Measurements from ENCODE around the gene CSTF1.

DNA sequence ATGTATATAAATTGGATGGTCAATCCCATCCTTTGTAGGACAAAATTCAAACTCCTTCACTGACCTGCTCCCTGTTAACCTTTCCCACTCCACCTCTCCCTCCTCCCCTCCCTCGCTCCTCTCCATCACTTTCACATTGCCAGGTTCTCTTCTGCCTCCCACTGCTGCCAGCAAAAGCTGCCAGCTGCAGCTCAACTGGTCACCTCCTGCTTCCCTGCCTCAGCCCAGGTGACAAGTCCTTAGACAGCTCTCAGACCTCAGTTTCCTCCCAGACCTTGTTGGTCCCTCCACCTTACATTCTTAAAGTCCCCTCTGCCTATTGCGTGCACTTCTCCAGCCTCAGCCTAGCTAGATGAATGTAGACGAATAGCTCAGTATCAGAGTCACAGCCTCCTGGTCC is 52.7 kb downstream of the CSTF1 start:
- no peak for TF ChIP-seq NFIC (IDR thresholded peaks at IDR 0.05; ENCODE audit: borderline replicate concordance)
- no peak for TF ChIP-seq EZH2phosphoT487 (IDR thresholded peaks at IDR 0.05; ENCODE audit: borderline replicate concordance, low read depth)
- TF ChIP-seq, protein P1, sequence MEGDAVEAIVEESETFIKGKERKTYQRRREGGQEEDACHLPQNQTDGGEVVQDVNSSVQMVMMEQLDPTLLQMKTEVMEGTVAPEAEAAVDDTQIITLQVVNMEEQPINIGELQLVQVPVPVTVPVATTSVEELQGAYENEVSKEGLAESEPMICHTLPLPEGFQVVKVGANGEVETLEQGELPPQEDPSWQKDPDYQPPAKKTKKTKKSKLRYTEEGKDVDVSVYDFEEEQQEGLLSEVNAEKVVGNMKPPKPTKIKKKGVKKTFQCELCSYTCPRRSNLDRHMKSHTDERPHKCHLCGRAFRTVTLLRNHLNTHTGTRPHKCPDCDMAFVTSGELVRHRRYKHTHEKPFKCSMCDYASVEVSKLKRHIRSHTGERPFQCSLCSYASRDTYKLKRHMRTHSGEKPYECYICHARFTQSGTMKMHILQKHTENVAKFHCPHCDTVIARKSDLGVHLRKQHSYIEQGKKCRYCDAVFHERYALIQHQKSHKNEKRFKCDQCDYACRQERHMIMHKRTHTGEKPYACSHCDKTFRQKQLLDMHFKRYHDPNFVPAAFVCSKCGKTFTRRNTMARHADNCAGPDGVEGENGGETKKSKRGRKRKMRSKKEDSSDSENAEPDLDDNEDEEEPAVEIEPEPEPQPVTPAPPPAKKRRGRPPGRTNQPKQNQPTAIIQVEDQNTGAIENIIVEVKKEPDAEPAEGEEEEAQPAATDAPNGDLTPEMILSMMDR (IDR thresholded peaks at IDR 0.05), result no peak
- TF ChIP-seq, protein P2, sequence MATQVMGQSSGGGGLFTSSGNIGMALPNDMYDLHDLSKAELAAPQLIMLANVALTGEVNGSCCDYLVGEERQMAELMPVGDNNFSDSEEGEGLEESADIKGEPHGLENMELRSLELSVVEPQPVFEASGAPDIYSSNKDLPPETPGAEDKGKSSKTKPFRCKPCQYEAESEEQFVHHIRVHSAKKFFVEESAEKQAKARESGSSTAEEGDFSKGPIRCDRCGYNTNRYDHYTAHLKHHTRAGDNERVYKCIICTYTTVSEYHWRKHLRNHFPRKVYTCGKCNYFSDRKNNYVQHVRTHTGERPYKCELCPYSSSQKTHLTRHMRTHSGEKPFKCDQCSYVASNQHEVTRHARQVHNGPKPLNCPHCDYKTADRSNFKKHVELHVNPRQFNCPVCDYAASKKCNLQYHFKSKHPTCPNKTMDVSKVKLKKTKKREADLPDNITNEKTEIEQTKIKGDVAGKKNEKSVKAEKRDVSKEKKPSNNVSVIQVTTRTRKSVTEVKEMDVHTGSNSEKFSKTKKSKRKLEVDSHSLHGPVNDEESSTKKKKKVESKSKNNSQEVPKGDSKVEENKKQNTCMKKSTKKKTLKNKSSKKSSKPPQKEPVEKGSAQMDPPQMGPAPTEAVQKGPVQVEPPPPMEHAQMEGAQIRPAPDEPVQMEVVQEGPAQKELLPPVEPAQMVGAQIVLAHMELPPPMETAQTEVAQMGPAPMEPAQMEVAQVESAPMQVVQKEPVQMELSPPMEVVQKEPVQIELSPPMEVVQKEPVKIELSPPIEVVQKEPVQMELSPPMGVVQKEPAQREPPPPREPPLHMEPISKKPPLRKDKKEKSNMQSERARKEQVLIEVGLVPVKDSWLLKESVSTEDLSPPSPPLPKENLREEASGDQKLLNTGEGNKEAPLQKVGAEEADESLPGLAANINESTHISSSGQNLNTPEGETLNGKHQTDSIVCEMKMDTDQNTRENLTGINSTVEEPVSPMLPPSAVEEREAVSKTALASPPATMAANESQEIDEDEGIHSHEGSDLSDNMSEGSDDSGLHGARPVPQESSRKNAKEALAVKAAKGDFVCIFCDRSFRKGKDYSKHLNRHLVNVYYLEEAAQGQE (IDR thresholded peaks at IDR 0.05; ENCODE audit: low read depth, low read length), result no peak
- no peak for TF ChIP-seq POLR2AphosphoS5 (IDR thresholded peaks at IDR 0.05; ENCODE audit: low read depth, low read length)
- TF ChIP-seq SIN3A (IDR thresholded peaks at IDR 0.05; ENCODE audit: borderline replicate concordance, low read depth, low read length), result no peak
- no peak for TF ChIP-seq EP300 (IDR thresholded peaks at IDR 0.05; ENCODE audit: borderline replicate concordance in 1 of 2, low read depth in 1 of 2, low read length in 1 of 2)
- TF ChIP-seq NRF1 (IDR thresholded peaks at IDR 0.05; ENCODE audit: low read depth, low read length), result no peak
- TF ChIP-seq RFX5 (IDR thresholded peaks at IDR 0.05; ENCODE audit: low read length), result no peak
